Fibroblast of villous mesenchyme (primary cell): Measurements from ENCODE around the gene TYMS. TPM values are rescaled to one million over a fixed set of nuclear protein-coding genes. Genes with fewer than 3 reads are reported as not detected.

Source experiments
- DNase-seq: peaks from one replicate; pipeline ENCODE4 v3.0.0-alpha.2; 2010; ENCODE audit warnings: low read depth
- H3K4me3 ChIP-seq: 2 replicates; pipeline ENCODE4 v1.5.1; 2011; ENCODE audit warnings: low read depth, mild to moderate bottlenecking, low read length
- total RNA-seq: library from RNA; depleted of rRNA; stranded (reverse); fragments of >200 nt; gene quantifications from 2 replicates; pipeline ENCODE4 v1.2.3, GENCODE V29; 2012
- TF ChIP-seq, protein P1 (sequence below): IDR thresholded peaks from 2 replicates; pipeline ENCODE4 v1.5.1; 2012; ENCODE audit warnings: low read depth, mild to moderate bottlenecking, low read length; ENCODE audit not compliant: insufficient read depth

The TYMS gene
- total RNA-seq, 1 donor: 15.1 TPM

DNA sequence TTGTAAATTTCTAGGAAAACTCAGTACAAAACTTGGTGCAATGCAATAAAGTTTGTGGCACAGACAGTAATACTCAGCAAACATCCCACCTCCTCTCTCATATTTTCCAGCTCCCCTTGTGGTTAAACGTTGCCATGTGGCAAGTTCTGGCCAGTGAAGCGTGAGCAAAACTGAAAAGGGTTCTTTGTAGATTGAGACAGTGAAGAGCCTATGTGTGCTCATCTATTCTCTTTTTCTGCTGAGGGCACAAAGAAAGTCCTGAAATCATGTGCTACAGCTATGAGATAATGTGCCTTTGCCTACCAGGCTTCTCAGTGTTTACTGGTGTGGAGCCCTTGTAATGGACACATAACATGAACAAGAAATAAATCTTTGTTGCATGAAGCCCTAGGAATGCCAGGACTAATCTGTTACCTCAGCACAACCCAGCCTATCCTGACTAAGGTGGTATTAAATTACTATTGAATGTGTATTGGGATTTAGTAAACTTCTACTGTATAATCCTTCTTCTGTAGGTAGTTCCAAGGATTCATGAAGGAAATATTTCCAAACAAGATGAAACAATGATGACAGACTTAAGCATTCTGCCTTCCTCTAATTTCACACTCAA lies 13.0 kb upstream of the TYMS start:
- no peak overlapping the region for H3K4me3 ChIP-seq
- TF ChIP-seq, protein P1, sequence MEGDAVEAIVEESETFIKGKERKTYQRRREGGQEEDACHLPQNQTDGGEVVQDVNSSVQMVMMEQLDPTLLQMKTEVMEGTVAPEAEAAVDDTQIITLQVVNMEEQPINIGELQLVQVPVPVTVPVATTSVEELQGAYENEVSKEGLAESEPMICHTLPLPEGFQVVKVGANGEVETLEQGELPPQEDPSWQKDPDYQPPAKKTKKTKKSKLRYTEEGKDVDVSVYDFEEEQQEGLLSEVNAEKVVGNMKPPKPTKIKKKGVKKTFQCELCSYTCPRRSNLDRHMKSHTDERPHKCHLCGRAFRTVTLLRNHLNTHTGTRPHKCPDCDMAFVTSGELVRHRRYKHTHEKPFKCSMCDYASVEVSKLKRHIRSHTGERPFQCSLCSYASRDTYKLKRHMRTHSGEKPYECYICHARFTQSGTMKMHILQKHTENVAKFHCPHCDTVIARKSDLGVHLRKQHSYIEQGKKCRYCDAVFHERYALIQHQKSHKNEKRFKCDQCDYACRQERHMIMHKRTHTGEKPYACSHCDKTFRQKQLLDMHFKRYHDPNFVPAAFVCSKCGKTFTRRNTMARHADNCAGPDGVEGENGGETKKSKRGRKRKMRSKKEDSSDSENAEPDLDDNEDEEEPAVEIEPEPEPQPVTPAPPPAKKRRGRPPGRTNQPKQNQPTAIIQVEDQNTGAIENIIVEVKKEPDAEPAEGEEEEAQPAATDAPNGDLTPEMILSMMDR: no peak
- no peak for DNase-seq

DNA sequence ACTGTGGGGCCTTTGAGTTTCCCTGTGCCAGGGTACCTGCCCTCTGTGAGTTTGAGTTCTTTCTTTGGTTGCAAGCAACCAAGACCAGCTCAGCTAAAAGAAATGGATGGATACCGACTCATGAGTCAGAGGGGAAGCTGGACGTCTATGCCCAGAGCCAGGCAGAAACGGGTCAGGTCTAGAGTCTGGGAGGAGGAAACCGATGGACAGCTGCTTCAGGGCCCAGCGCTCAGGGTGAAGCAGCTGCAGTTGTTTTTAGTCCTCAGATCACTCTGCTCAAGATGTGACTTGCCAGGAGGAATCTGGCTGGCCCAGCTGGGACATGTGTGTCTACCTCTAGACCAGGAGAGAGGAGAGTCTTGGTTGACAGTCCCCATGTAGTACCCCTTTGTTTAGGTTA lies 10.1 kb upstream of the TYMS start:
- TF ChIP-seq, protein P1: no peak
- no peak for DNase-seq
- H3K4me3 ChIP-seq: no peak overlapping the region

DNA sequence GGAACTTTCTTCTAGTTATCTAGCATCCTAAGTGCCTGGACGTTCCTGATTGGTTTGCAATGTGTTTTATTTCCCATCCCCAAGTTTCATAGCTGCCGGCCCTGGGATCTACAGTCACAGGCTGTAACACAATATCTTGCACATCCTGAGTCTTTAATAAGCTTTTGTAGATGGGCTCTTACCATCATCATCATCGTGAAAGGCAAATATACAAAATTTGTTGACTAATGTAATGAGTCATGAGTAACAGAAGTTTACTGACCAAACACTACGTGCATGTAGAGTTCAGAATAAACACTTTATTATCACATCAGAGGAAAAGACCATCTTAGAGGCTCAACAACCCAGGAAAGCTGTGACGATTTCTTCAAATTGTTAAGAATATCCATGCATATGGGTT lies 8.1 kb upstream of the TYMS start:
- no peak overlapping the region for H3K4me3 ChIP-seq
- TF ChIP-seq, protein P1: no peak
- no peak for DNase-seq

DNA sequence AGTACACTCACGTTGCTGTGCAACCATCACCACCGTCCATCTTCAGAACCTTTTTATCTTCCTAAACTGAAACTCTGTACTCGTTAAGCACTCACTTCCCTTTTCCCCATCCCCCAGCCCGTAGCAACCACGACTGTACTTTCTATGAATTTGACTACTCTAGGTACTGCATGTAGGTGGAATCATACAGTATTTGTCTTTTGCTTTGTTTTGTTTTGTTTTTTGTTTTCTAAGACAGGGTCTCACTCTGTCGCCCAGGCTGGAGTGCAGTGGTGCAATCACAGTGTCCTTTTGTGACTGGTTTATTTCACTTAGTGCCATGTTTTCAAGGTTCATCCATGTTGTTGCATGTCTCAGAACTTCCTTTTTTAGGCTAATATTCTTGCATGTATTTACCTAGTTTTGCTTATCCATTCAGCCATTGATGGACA lies 7.0 kb upstream of the TYMS start:
- TF ChIP-seq, protein P1: no peak
- DNase-seq: no peak
- no peak overlapping the region for H3K4me3 ChIP-seq

DNA sequence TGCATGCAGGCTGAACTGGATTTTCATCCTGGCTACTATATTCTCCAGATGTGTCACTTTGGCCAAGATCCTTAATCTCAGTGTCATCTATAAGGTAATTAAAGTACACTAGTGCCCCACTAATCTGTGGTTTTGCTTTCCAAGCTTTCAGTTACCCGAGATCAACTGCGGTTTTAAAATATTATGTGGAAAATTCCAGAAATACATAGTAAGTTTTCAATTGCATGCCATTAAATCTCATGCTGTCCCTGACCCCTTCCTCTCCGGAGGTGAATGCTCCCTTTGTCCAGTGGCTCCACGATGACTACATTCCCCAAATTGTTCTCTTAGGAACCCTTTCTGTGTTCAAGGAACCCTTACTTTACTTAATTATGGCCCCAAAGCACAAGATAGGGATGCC lies 5.3 kb upstream of the TYMS start:
- peak; percentile 13 for DNase-seq
- no peak overlapping the region for H3K4me3 ChIP-seq
- TF ChIP-seq, protein P1: no peak

DNA sequence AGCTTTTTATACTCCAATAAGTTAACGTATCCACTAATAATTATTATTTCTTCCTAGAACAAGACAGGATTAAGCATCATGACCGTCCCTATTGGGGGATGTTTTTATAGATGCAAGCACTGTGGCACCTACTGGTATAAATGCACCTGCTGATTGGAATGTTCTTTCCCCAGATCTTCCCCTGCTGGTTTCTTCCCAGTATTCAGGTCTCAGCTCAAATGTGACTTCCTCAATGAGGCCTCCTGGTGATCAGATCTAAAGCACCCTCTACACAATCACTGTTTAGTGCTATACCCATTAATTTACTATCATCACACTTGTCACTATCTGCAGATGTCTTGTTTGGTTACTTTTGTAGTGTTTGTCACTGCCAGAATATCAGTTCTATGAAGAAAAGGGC lies 3.9 kb upstream of the TYMS start:
- DNase-seq: no peak
- H3K4me3 ChIP-seq: no peak overlapping the region
- TF ChIP-seq, protein P1: no peak

DNA sequence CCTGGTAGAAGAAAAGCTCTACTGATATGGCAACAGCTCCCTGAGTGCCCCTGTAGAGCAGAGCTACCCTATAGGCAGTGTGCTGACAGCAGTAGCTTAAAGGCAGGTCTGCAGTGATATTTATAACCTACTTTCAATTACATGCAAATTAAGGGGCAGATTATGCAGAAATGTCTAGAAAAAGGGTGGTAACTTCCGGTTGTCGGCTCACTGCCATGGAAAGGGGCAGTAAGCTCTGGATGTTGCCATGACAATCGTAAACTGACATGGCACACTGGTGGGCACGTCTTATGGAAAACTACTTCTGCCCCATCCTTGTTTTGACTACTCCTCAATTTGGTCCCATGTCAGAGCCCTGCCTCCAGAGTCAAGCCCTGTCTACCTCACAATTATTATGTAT lies 2.9 kb upstream of the TYMS start:
- no peak for DNase-seq
- TF ChIP-seq, protein P1: no peak
- H3K4me3 ChIP-seq: no peak overlapping the region
